NB4 (cell line): ENCODE data around the gene ANAPC16.

Experiments used
- CTCF ChIP-seq: IDR thresholded peaks from one replicate; pipeline ENCODE4 v1.5.1; 2012; ENCODE audit warnings: low read depth, low read length
- MAX ChIP-seq: IDR thresholded peaks from 2 replicates; pipeline ENCODE4 v1.6.1; 2011; ENCODE audit warnings: low read depth, low read length
- POLR2A ChIP-seq: IDR thresholded peaks from 2 replicates; pipeline ENCODE4 v1.6.1; 2011; ENCODE audit warnings: mild to moderate bottlenecking; ENCODE audit not compliant: insufficient read length; ENCODE audit errors: extremely low read depth

- TF ChIP-seq MAX (no peak), POLR2A (no peak), CTCF (no peak)
These were observed 3.5 kb downstream of the ANAPC16 start for GRCh38 chr10:72219235-72219814.
